Calu3 (cell line): Measurements from ENCODE around the gene NSD1. TPM values are rescaled to one million over a fixed set of nuclear protein-coding genes. Genes with fewer than 3 reads are reported as not detected.

Experiments
- BruUV-seq: library from RNA; stranded (reverse); fragments of 400-500 nt; replicated peaks from 2 replicates; lab custom pipeline; 2021; lab: Mats Ljungman, UMichigan
- CTCF ChIA-PET: fragments of 300-600 bp; sonication (Branson Sonifier 250); formaldehyde crosslinking; loops from one replicate; lab custom pipeline; 2022; ENCODE audit warnings: antibody characterized with exemption; lab: Charles Lee
- DNase-seq: peaks from one replicate; pipeline ENCODE4 v3.0.0; 2022
- H3K27ac Mint-ChIP-seq: one replicate; pipeline ENCODE4 v1.8.0; 2022; ENCODE audit warnings: mixed read lengths; ENCODE audit not compliant: unreplicated experiment
- H3K27me3 Mint-ChIP-seq: one replicate; pipeline ENCODE4 v1.8.0; 2022; ENCODE audit warnings: mixed read lengths; ENCODE audit not compliant: unreplicated experiment
- H3K36me3 Mint-ChIP-seq: one replicate; pipeline ENCODE4 v1.8.0; 2022; ENCODE audit warnings: mild to moderate bottlenecking, moderate library complexity, mixed read lengths; ENCODE audit not compliant: insufficient read depth, unreplicated experiment
- H3K4me1 Mint-ChIP-seq: one replicate; pipeline ENCODE4 v1.8.0; 2022; ENCODE audit warnings: mild to moderate bottlenecking, low read depth, mixed read lengths; ENCODE audit not compliant: unreplicated experiment
- H3K4me3 Mint-ChIP-seq: one replicate; pipeline ENCODE4 v1.8.0; 2022; ENCODE audit warnings: mild to moderate bottlenecking, low read depth, moderate library complexity, mixed read lengths; ENCODE audit not compliant: unreplicated experiment
- H3K9me3 Mint-ChIP-seq: one replicate; pipeline ENCODE4 v1.8.0; 2022; ENCODE audit warnings: low read depth, mixed read lengths; ENCODE audit not compliant: unreplicated experiment
- CTCF ChIP-seq: fragments of 200-600 bp; IDR thresholded peaks from one replicate; pipeline ENCODE4 v1.8.0; 2022; ENCODE audit warnings: antibody characterized with exemption; ENCODE audit not compliant: unreplicated experiment
- intact Hi-C: fragments of 100-400 bp; cut with micrococcal nuclease; formaldehyde crosslinking; loops from one replicate; pipeline ENCODE4 v1.10.0; 2022; ENCODE audit not compliant: unreplicated experiment
- total RNA-seq: library from RNA; stranded (reverse); gene quantifications from 2 replicates; pipeline ENCODE4 v1.2.3, GENCODE V29; 2022

NSD1 gene
- total RNA-seq, 1 experiment from 2014 or later, result 61.4 TPM

DNA sequence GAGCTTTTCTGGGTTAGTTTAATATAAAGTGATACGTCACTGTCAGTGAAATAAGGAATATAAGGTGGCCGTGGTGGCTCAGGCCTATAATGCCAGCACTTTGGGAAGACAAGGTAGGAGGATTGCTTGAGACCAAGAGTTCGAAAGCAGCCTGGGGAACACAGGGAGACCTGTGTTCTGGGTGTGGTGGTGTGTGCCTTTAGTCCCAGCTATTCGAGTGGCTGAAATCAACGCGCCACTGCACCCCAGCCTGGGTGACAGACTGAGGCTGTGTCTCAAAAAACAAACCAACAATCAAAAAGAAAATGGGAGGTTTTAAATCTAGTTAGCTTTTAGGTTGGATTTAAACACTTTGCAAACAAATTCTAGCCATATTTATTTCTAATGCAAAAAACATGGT, 53.1 kb downstream of the NSD1 start:
- Mint-ChIP-seq H3K9me3 (no peaks in the 10 kb centered on the region), H3K4me1 (no peaks in the 10 kb centered on the region), H3K27me3 (no peaks in the 10 kb centered on the region), H3K36me3 (no peaks in the 10 kb centered on the region), H3K4me3 (no peak overlapping the region), H3K27ac (no peak overlapping the region)
- no peak for DNase-seq
- intact Hi-C loops, result loop anchor here (10.0 kb wide), 1 partner anchor 212 kb away; no protein-coding TSS in a partner anchor
- no peak for TF ChIP-seq CTCF
- BruUV-seq, result no TSS peak
- CTCF ChIA-PET, result interaction anchor here (1.0 kb wide), 1 partner anchor 10 kb away, joined by 4 read pairs; no protein-coding TSS in a partner anchor

DNA sequence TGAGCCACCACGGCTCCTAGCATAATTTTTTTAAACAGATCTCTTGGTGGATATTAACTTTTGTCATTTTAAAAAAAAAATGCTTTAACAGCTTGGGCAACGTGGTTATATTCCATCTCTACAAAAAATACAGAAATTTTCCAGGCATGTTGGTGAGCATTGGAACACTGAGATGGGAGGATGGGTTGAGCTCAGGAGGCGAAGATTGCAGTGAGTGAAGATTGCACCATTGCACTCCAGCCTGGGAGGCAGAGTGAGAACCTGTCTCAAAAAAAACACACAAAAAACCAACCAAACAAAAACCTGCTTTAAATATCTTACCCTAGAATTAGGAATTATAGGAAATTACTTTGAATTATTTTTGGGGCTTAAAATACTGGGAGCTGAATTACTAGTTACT, 55.2 kb downstream of the NSD1 start:
- Mint-ChIP-seq H3K27ac (no peak overlapping the region), H3K9me3 (no peaks in the 10 kb centered on the region), H3K36me3 (peaks cover 8% of the 10 kb centered on the region), H3K4me3 (no peak overlapping the region), H3K27me3 (no peaks in the 10 kb centered on the region), H3K4me1 (no peaks in the 10 kb centered on the region)
- intact Hi-C loops, result loop anchor here (10.0 kb wide), 1 partner anchor 214 kb away; no protein-coding TSS in a partner anchor
- no peak for TF ChIP-seq CTCF
- no peak for DNase-seq
- CTCF ChIA-PET, result interaction anchor here (0.5 kb wide), 1 partner anchor 215 kb away, joined by 3 read pairs; no protein-coding TSS in a partner anchor
- BruUV-seq, result no TSS peak

GRCh38 chr5:177189416-177189815, 55.8 kb downstream of the NSD1 start:
- Mint-ChIP-seq H3K9me3 (no peaks in the 10 kb centered on the region), H3K4me1 (no peaks in the 10 kb centered on the region), H3K27ac (no peak overlapping the region), H3K4me3 (no peak overlapping the region), H3K27me3 (no peaks in the 10 kb centered on the region), H3K36me3 (peaks cover 8% of the 10 kb centered on the region)
- CTCF ChIA-PET, result no interaction called here
- BruUV-seq, result no TSS peak
- intact Hi-C loops, result loop anchor here (10.0 kb wide), 1 partner anchor 215 kb away; no protein-coding TSS in a partner anchor
- DNase-seq, result no peak
- no peak for TF ChIP-seq CTCF

- no peak for DNase-seq
- Mint-ChIP-seq H3K4me3 (no peak overlapping the region), H3K27me3 (no peaks in the 10 kb centered on the region), H3K9me3 (no peaks in the 10 kb centered on the region), H3K4me1 (no peaks in the 10 kb centered on the region), H3K36me3 (peaks cover 8% of the 10 kb centered on the region), H3K27ac (no peak overlapping the region)
- no peak for TF ChIP-seq CTCF
- CTCF ChIA-PET, result no interaction called here
- intact Hi-C loops, result loop anchor here (10.0 kb wide), 1 partner anchor 215 kb away; no protein-coding TSS in a partner anchor
- no TSS peak for BruUV-seq
Observed at GRCh38 chr5:177189965-177190364, 56.4 kb downstream of the NSD1 start.
